ENCODE measurements around the gene RNF217. TPM values are rescaled to one million over a fixed set of nuclear protein-coding genes. Genes with fewer than 3 reads are reported as not detected.
"Not testable (repeated sequence)": the region's sequence is repeated elsewhere in the genome, so short reads cannot be mapped to it uniquely, and the experiment has no call there.

Gene RNF217
- total RNA-seq, 1 donor from 2014 or later = 14.1 TPM

DNA sequence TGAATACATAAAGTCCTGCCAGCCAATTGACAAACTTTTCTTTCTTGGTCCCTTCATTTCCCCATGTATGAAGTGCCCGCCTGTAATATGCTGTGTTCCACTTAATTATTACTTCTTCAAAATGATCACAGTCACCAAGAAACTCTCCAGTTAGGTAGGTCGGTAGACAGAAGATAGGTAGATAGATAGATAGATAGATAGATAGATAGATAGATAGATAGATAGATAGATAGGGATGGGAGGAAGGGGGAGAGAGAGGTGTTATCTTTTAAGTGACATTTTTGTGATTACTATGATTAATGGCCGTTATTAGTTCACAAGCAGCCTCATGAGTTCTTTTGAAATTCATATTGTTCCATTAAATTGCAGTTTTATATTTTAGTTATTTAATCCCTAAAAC lies 111.9 kb downstream of the RNF217 start:
- Histone ChIP-seq H3K36me3 (peaks cover 6% of the 10 kb centered on the region), H3K27me3 (ENCODE audit: low read depth) (no peaks in the 10 kb centered on the region), H3K4me3 (no peak overlapping the region), H3K27ac (replicated peaks) (no peak overlapping the region), H3K4me1 (peaks cover 12% of the 10 kb centered on the region), H3K9me3 (replicated peaks) (no peaks in the 10 kb centered on the region)
- DNase-seq = no peak
- intact Hi-C loops (cut with micrococcal nuclease) = no loop called here
- TF ChIP-seq CTCF (IDR thresholded peaks at IDR 0.05; ENCODE audit: borderline replicate concordance) = no peak

DNA sequence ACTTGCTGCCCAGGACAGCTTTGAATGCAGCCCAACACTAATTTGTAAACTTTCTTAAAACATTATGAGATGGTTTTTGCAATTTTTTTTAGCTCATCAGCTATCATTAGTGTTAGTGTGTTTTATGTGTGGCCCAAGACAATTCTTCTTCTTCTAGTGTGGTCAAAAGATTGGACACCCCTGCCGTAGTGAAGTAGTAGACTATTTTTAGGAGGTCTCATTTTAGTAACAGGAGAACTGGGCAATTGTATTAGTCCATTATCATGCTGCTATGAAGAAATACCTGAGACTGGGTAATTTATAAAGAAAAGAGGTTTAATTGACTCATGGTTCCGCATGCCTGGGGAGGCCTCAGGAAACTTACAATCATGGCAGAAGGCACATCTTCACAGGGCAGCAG lies 112.8 kb downstream of the RNF217 start:
- H3K27ac ChIP-seq (replicated peaks); H3K4me3 ChIP-seq; H3K27me3 ChIP-seq (ENCODE audit: low read depth); intact Hi-C loops (cut with micrococcal nuclease); H3K36me3 ChIP-seq; DNase-seq; H3K9me3 ChIP-seq (replicated peaks): not testable (repeated sequence)
- peaks cover 12% of the 10 kb centered on the region for H3K4me1 ChIP-seq

- Histone ChIP-seq H3K4me3 (no peak overlapping the region), H3K27ac (replicated peaks) (no peak overlapping the region), H3K4me1 (peaks cover 12% of the 10 kb centered on the region), H3K27me3 (ENCODE audit: low read depth) (no peaks in the 10 kb centered on the region), H3K36me3 (peaks cover 6% of the 10 kb centered on the region), H3K9me3 (replicated peaks) (no peaks in the 10 kb centered on the region)
- no peak for DNase-seq
- intact Hi-C loops (cut with micrococcal nuclease) = no loop called here
- no peak for TF ChIP-seq CTCF (IDR thresholded peaks at IDR 0.05; ENCODE audit: borderline replicate concordance)
Measured at GRCh38 chr6:125075741-125076481, 113.7 kb downstream of the RNF217 start.

DNA sequence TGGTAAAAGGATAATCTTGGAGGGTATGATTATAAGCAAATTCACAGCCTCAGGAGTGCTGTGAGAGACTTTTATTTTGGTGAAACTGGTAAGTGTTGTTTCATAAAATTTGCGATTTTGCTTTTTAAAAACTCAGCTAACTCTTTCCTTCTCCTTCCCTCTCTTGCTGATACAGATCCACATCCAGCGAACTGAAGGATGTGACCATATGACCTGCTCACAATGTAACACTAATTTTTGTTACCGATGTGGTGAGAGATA lies 114.2 kb downstream of the RNF217 start:
- TF ChIP-seq CTCF (IDR thresholded peaks at IDR 0.05; ENCODE audit: borderline replicate concordance) = no peak
- H3K9me3 ChIP-seq (replicated peaks) = no peaks in the 10 kb centered on the region
- peaks cover 7% of the 10 kb centered on the region for H3K36me3 ChIP-seq
- H3K27ac ChIP-seq (replicated peaks) = no peak overlapping the region
- no peak for DNase-seq
- no peak overlapping the region for H3K4me3 ChIP-seq
- H3K27me3 ChIP-seq (ENCODE audit: low read depth) = no peaks in the 10 kb centered on the region
- H3K4me1 ChIP-seq = peaks cover 12% of the 10 kb centered on the region
- intact Hi-C loops (cut with micrococcal nuclease) = no loop called here

DNA sequence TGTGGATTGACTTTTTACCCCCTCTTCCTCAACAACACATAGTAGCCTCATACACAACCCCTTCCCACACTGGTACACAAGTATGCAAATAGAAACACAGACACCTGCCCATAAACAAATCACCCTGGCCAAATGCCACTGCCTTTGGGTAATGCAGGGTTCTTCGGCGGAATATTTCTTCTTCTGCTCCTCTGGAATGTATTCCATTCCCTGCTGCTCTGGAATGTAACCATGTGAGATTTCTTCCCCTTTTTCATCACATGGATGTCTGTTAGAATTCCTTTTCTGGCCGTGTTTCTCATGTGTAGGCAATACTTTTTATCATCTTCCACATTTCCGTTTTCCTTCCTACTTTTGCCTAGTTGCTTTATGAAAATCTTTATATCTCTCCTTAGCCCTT lies 115.2 kb downstream of the RNF217 start:
- intact Hi-C loops (cut with micrococcal nuclease) = no loop called here
- Histone ChIP-seq H3K4me3 (no peak overlapping the region), H3K4me1 (peaks cover 12% of the 10 kb centered on the region), H3K27me3 (ENCODE audit: low read depth) (no peaks in the 10 kb centered on the region), H3K36me3 (peaks cover 10% of the 10 kb centered on the region), H3K9me3 (replicated peaks) (no peaks in the 10 kb centered on the region), H3K27ac (replicated peaks) (no peak overlapping the region)
- DNase-seq = no peak
- TF ChIP-seq CTCF (IDR thresholded peaks at IDR 0.05; ENCODE audit: borderline replicate concordance) = no peak

DNA sequence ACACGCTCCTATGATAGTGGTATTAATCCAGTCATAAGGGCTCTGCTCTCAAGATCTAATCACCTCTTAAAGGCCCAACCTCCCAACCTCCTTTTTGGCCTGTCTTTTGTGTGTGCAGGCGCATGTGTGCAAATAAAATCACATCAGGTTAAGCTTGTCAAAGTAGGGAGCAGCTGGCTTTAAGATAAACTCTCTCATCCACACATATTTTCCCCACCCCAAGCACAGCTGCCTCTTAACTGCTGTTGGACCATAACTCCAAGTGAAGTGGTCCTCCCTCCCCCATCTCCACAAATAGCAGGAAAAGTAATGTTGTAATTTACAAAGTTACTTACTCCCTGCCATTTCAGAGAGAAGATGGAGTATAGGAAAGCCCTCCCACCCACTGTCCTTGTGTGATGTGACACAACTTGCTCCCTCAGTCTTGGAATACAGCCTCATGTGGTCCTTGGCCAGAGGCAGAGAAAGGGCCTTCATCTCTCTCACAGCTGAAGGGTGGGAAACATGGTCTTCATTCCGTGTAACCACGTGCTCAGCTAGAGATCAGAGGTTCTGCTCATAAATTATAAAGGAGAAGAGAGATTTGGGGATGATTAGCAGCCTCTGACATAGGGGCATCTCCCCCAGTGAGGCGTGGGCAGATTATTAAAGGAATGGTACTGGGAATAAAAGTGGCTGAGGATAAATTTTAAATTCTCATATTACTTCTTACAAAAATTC lies 116.5 kb downstream of the RNF217 start:
- Histone ChIP-seq H3K36me3 (peaks cover 17% of the 10 kb centered on the region), H3K4me1 (peaks cover 12% of the 10 kb centered on the region), H3K4me3 (no peak overlapping the region)

More for the DNA sequence above, 116.5 kb downstream of the RNF217 start:
- no peaks in the 10 kb centered on the region for H3K9me3 ChIP-seq (replicated peaks)
- no peaks in the 10 kb centered on the region for H3K27me3 ChIP-seq (ENCODE audit: low read depth)
- intact Hi-C loops (cut with micrococcal nuclease) = no loop called here
- TF ChIP-seq CTCF (IDR thresholded peaks at IDR 0.05; ENCODE audit: borderline replicate concordance) = no peak
- no peak overlapping the region for H3K27ac ChIP-seq (replicated peaks)
- DNase-seq = no peak
